NCI-H1694 (cell line): ENCODE measurements around the gene TMEM119.

ENCODE experiments used
- DNase-seq: peaks from one replicate; lab custom pipeline; 2025; lab: John Stamatoyannopoulos, UW

The TMEM119 gene

DNA sequence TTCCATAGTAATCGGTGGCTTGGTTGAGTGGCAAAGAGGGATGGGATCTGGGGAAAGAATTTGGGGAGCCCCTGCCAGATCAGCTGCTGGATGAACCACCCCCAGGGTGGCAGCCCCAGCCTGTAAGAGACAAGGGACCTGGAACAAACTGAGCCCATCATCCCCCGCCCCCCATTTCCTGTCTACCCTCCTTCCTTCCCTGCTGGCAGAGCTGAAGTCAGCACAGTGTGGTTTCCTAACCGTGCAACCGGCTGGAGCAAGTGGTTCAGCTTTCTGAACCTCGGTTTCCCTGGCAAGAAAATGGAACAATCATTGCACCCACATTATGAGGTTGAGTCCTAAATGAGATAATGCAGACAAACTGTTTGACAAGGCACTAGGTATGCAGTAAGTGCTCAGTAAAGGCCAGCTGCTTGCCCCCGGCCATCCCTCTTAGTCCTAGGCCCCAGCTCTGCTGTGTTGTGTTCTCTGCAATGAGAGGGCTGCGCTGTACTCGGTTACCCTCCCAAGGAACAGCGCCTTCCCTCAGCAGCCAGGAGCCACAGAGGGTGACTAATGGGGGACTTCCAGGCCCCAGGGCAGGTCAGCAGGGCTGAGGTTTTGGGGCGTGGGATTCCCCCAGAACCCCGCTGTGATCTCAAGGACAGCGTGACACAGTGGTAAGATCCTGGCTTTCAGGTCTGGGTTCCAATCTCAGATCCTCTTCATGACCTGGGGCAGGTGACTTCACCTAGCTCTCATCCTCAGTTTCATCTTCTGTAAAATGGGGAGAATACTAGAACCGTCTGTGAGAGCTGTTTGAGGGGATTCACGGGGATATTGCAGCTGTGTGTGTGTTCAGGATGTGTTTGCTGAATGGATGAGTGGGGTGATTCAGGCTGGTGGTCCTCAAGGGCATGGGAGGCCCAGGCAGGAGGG lies 19.3 kb upstream of the TMEM119 start:
- no peak for DNase-seq

DNA sequence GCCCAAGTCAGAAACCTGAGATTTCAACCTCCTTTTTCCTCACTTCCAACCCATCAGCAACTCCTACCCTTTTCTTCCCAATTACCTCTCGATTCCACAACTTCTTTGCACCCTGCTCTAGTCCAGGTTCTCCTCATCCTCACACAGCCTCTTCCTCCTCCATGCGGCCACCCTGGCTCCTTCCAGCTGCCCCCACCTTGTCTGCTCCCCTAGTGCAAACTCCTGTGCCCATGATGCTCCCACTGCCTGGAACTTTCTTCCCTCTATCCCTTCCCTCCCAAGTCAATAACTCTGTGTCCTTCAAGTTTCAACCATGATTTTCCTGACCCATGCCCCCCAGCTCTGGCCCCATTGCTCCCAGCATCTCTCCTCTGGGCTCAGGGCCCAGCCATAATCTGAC lies 18.5 kb upstream of the TMEM119 start:
- DNase-seq, result no peak

- DNase-seq, result no peak
Measured at GRCh38 chr12:108615918-108616317, 18.0 kb upstream of the TMEM119 start.

GRCh38 chr12:108614639-108615038 lies 16.8 kb upstream of the TMEM119 start:
- DNase-seq, result no peak

DNA sequence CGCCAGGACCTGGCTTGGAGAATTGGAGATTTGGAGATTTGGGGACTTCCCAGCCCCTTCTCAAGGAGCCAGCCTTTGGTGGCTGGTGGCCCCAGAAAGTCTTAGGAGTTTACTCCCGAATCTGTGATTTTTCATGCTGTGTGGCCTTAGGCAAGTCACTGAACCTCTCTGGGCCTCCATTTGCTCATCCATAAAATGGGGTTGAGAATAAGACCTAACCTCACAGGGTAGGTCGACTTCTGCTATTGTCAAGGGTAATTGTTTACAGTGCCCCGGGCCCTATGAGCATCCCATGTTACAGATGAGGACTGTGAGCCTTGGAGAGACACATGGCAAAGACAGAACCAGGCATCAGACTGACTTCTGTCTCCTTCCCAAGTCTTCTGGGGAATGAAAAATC lies 16.2 kb upstream of the TMEM119 start:
- DNase-seq, result no peak

DNA sequence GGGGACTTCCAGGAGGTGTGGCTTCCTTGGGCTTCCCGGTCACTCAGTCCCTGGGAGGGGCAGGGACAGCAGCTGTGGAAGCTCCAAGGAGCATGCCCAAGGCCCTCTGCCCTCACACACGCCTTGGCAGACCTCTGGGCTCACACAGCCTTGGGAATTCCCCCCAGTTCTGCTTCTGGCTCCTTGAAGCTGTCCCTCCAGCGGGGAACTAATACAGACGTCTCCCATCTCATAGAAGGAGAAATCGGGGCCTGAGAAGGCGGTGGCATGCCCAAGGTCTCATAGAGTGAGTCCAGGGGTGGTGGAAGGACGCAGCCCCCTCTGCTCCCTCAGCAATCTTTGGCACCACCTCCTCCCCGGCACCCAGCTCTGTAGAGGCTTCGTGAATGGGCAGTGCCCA lies 15.7 kb upstream of the TMEM119 start:
- no peak for DNase-seq

GRCh38 chr12:108612788-108613282 lies 15.0 kb upstream of the TMEM119 start:
- no peak for DNase-seq

- DNase-seq, result no peak
Measured at GRCh38 chr12:108611884-108612415, 14.1 kb upstream of the TMEM119 start.

GRCh38 chr12:108610856-108611605 lies 13.1 kb upstream of the TMEM119 start:
- no peak for DNase-seq

- DNase-seq, result no peak
Measured at GRCh38 chr12:108610336-108610815, 12.5 kb upstream of the TMEM119 start.

- DNase-seq, result no peak
Measured at GRCh38 chr12:108609537-108610335, 11.9 kb upstream of the TMEM119 start.

DNA sequence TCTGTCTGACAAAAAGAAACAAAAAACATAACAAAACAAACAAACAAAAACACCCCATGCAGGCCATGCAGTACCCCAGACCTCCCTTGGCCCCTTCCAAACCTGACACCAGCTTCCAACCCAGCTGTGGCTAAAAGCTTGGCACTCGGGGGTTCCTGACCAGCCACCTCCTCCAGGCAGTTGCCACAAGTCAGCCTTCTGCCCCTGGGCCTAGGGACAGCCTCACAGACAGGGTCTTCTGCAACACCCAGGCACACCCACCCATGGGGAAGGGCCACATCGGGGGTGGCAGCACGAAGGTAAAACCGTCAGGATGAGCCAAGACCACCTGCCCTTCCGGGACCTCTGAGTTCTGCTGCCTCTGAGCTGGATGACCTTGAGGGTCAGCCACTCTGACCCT lies 10.7 kb upstream of the TMEM119 start:
- DNase-seq, result no peak

DNA sequence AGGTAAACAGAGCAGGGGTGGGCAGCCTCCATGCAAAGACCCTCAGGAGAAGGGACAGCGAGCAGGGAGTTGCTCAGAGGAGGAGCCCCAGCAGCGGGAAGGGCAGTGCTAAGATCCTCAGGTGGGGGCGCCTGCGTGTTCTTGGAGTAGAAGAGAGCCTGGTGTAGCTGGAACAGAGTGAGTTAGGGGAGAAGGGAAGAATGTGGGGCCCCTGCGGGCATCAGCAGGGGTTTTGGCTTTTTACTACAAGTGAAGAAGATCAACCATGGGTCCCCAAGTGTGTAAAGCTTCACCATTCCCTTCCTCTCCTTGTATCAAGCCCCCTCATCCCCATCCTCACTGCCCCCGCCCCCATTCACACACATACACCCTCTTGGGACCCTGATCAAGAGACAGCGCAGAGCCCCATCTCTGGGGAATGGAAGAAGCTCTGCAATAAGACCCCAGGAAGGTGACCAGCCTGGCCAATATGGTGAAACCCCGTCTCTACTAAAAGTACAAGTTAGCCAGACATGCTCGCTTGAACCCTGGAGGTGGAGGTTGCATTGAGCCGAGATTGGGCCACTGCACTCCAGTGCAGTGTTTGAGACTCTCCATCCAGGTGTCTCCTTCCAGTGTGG lies 10.2 kb upstream of the TMEM119 start:
- no peak for DNase-seq

DNA sequence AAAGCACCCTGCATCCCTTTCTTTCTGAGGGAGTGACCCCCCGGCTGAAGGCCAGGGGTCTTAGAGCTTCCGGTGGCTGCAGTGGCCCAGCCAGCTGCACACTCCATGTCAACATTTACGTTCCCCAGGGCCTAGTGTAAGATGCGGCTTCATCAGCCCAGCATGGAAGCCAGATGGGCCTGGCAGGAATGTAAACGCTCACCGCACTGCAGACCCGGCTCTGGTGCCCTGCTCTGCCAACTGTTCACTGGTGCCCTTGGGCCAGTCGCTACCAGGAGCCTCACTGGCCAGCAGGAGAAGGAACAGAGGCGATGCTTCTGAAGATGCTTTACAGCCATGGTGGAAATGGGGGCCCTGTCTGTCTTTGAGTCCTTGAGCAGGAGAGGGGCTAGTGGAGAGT lies 8.6 kb upstream of the TMEM119 start:
- no peak for DNase-seq

DNA sequence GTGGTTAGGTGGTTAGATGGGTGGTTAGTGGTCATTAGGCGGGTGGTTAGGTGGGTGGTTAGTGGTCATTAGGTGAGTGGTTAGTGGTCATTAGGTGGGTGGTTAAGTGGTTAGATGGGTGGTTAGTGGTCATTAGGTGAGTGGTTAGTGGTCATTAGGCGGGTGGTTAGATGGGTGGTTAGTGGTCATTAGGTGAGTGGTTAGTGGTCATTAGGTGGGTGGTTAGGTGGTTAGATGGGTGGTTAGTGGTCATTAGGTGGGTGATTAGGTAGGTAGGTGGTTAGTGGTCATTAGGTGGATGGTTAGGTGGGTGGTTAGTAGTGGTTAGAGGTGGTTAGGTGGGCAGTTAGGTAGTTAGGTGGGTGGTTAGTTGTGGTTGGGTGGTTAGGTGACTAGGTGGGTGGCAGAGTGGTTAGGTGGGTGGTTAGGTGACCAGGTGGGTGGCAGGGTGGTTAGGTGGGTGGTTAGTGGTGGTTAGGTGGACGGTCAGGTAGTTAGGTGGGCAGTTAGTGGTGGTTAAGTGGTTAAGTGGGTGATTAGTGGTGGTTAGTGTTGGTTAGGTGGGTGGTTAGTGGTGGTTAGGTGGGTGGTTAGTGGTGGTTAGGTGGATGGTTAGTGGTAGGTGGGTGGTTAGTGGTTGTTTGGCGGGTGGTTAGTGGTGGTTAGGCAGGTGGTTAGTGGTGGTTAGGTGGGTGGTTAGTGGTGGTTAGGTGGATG lies 8.0 kb upstream of the TMEM119 start:
- no peak for DNase-seq

- no peak for DNase-seq
Measured at GRCh38 chr12:108605000-108605689, 7.3 kb upstream of the TMEM119 start.

GRCh38 chr12:108604208-108604941 lies 6.5 kb upstream of the TMEM119 start:
- no peak for DNase-seq

DNA sequence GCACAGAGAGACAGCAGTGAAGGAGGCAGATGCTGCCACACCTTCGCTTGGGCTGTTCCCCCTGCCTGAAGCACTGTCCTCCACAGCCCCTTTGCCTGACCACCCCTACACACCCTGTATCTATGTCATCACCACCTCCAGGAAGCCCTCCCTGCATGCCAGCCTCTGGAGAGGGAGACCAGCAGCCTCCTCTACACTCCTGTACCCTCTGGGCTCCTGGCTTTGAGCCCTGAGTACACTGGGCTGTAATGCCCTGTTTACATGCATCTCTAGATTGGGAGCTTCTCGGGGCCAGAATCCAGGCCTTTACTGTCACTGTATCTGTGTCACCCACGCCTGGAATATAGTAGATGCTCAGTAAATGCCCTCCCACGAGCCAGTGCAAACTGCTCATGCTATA lies 5.9 kb upstream of the TMEM119 start:
- DNase-seq, result no peak

DNA sequence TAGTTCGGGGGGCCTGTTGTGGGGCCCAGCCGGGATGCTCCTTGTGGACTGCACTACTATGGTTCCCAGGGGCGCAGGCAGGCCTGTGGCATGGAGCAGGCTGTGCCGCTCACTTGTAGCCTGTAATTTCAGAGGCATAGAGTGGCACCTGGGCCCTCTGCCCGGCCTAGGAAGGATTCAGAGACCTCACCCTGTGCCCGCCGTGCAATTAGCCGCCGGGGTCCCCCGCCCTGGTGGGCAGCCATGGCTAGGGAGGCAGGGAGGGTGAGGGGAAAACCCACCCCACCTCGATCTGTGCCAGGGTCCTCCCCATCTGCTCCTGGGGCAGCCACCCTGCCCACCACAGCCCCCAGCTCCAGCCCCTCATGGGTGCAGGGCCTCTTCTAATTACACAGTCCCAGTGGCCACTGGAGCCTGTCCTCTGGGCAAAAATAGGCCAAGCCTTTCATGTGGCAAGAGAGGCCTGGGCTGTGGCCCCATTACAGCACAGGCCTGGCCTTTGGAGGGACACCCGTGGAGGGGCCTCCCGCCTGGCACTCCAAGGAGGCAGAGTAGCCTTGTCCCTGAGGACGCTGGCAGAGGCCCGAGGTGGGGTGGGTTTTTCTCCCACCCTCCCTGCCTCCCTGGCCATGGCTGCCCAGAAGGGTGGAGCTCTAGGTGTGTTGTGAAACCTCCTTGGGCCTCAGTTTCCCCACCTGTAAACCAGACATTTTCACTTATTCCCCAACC lies 5.3 kb upstream of the TMEM119 start:
- no peak for DNase-seq
